Stimulated activated CD8-positive, alpha-beta memory T cell treated with anti-CD3 and anti-CD28 coated beads, Interleukin-2, amount 100 ng/mL, for 1 hour (primary cell): ENCODE measurements around the gene ZBTB46.
"Not testable (repeated sequence)": the region's sequence is repeated elsewhere in the genome, so short reads cannot be mapped to it uniquely, and the experiment has no call there.

Experiments used
- DNase-seq, 2 donors: peaks; one replicate each; pipeline ENCODE4 v3.0.0-alpha.2; 2020; ENCODE audit warnings: low read depth in 2 of 2

The ZBTB46 gene

GRCh38 chr20:63735859-63736718 lies 95.0 kb downstream of the ZBTB46 start, which contains the start of gene LIME1:
Gene LIME1 (plus strand): TSS chr20:63736664. CDS start chr20:63737550, 886 bp downstream.
- peak; percentile 39 to 63 for DNase-seq

- no peak for DNase-seq
These were observed 95.9 kb downstream of the ZBTB46 start for GRCh38 chr20:63734946-63735858.

- DNase-seq = no peak
These were observed 96.7 kb downstream of the ZBTB46 start for GRCh38 chr20:63734111-63734945.

- no peak for DNase-seq
These were observed 97.4 kb downstream of the ZBTB46 start for GRCh38 chr20:63733579-63734081.

- no peak for DNase-seq
These were observed 97.9 kb downstream of the ZBTB46 start for GRCh38 chr20:63733117-63733516.

- no peak for DNase-seq
These were observed 98.7 kb downstream of the ZBTB46 start for GRCh38 chr20:63732118-63733095.

- no peak for DNase-seq
These were observed 99.7 kb downstream of the ZBTB46 start for GRCh38 chr20:63731410-63731809.

GRCh38 chr20:63730189-63730733 lies 100.8 kb downstream of the ZBTB46 start:
- not testable (repeated sequence) for DNase-seq

- not testable (repeated sequence) for DNase-seq
These were observed 108.0 kb downstream of the ZBTB46 start for GRCh38 chr20:63722967-63723622.

- DNase-seq = no peak
These were observed 112.1 kb downstream of the ZBTB46 start for GRCh38 chr20:63718996-63719395.

- DNase-seq = no peak
These were observed 116.2 kb downstream of the ZBTB46 start for GRCh38 chr20:63714858-63715257.

- DNase-seq = no peak
These were observed 118.9 kb downstream of the ZBTB46 start for GRCh38 chr20:63712191-63712590.

GRCh38 chr20:63711085-63711645 lies 119.9 kb downstream of the ZBTB46 start:
- DNase-seq = no peak

GRCh38 chr20:63709149-63709527 lies 121.9 kb downstream of the ZBTB46 start:
- DNase-seq = no peak

GRCh38 chr20:63708301-63709148 lies 122.5 kb downstream of the ZBTB46 start:
- DNase-seq = no peak

- peak; percentile 71 to 74 for DNase-seq
These were observed 123.3 kb downstream of the ZBTB46 start, which contains the start of the genes ARFRP1 and ZGPAT for GRCh38 chr20:63707558-63708300. Gene ARFRP1 (minus strand): TSS chr20:63707976. CDS start chr20:63707091, 885 bp downstream. Gene ZGPAT (plus strand): TSS chr20:63708039. CDS start chr20:63708581, 542 bp downstream.
